Activated B cell treated with CpG ODN at 0.5 μM for 24 hours (primary cell): ENCODE results near the gene SUSD2. TPM values are rescaled to one million over a fixed set of nuclear protein-coding genes. Genes with fewer than 3 reads are reported as not detected.

ENCODE experiments used
- ATAC-seq: fragments of 200-7000 bp; cut with Tn5 transposase; one replicate; pipeline ENCODE4 v1.10.0; 2021; ENCODE audit warnings: low read depth, mild to moderate bottlenecking, moderate library complexity
- CTCF ChIA-PET: fragments of 350-600 bp; sonication (Branson Sonifier 250); formaldehyde crosslinking; loops from one replicate; lab custom pipeline; 2021; ENCODE audit warnings: antibody characterized with exemption; lab: Charles Lee
- POLR2A ChIA-PET: fragments of 350-600 bp; sonication (Branson Sonifier 250); formaldehyde crosslinking; loops from one replicate; lab custom pipeline; 2021; ENCODE audit warnings: antibody characterized with exemption; lab: Charles Lee
- DNase-seq: peaks from one replicate; pipeline ENCODE4 v3.0.0; 2022
- H3K27ac Mint-ChIP-seq: one replicate; pipeline ENCODE4 v1.8.0; 2020; ENCODE audit warnings: mixed read lengths
- H3K27me3 Mint-ChIP-seq: one replicate; pipeline ENCODE4 v1.8.0; 2021; ENCODE audit warnings: mixed read lengths
- H3K36me3 Mint-ChIP-seq: one replicate; pipeline ENCODE4 v1.8.0; 2021; ENCODE audit warnings: low read depth, mixed read lengths
- H3K4me1 Mint-ChIP-seq: one replicate; pipeline ENCODE4 v1.8.0; 2021; ENCODE audit warnings: mixed read lengths
- H3K4me3 Mint-ChIP-seq: one replicate; pipeline ENCODE4 v1.8.0; 2020; ENCODE audit warnings: mild to moderate bottlenecking, mixed read lengths
- H3K9me3 Mint-ChIP-seq: one replicate; pipeline ENCODE4 v1.8.0; 2020; ENCODE audit warnings: mixed read lengths
- intact Hi-C: fragments of 100-400 bp; cut with micrococcal nuclease; formaldehyde crosslinking; loops from one replicate; pipeline ENCODE4 v1.15.1; 2024
- total RNA-seq: library from RNA; stranded (reverse); gene quantifications from 2 replicates; pipeline ENCODE4 v1.2.3, GENCODE V29; 2022
- TF ChIP-seq, protein P1 (sequence below): fragments of 200-600 bp; IDR thresholded peaks from one replicate; pipeline ENCODE4 v1.8.0; 2022; ENCODE audit warnings: antibody characterized with exemption, mild to moderate bottlenecking

SUSD2 gene
- total RNA-seq, 1 donor from 2014 or later, result 0.93 TPM

- H3K9me3 Mint-ChIP-seq, result no peaks in the 10 kb centered on the region
- intact Hi-C loops, result no loop called here
- ATAC-seq (no peak), DNase-seq (no peak)
- peaks cover 39% of the 10 kb centered on the region for H3K36me3 Mint-ChIP-seq
- no peak overlapping the region for H3K4me3 Mint-ChIP-seq
- no peaks in the 10 kb centered on the region for H3K27me3 Mint-ChIP-seq
- H3K27ac Mint-ChIP-seq, result no peak overlapping the region
- ChIA-PET CTCF (interaction anchor here (0.7 kb wide), 1 partner anchor 37 kb away, joined by 3 read pairs; no protein-coding TSS in a partner anchor), POLR2A (no interaction called here)
- TF ChIP-seq, protein P1, sequence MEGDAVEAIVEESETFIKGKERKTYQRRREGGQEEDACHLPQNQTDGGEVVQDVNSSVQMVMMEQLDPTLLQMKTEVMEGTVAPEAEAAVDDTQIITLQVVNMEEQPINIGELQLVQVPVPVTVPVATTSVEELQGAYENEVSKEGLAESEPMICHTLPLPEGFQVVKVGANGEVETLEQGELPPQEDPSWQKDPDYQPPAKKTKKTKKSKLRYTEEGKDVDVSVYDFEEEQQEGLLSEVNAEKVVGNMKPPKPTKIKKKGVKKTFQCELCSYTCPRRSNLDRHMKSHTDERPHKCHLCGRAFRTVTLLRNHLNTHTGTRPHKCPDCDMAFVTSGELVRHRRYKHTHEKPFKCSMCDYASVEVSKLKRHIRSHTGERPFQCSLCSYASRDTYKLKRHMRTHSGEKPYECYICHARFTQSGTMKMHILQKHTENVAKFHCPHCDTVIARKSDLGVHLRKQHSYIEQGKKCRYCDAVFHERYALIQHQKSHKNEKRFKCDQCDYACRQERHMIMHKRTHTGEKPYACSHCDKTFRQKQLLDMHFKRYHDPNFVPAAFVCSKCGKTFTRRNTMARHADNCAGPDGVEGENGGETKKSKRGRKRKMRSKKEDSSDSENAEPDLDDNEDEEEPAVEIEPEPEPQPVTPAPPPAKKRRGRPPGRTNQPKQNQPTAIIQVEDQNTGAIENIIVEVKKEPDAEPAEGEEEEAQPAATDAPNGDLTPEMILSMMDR, result no peak
- peaks cover 37% of the 10 kb centered on the region for H3K4me1 Mint-ChIP-seq
These were observed 43.7 kb upstream of the SUSD2 start for GRCh38 chr22:24137595-24137994.

DNA sequence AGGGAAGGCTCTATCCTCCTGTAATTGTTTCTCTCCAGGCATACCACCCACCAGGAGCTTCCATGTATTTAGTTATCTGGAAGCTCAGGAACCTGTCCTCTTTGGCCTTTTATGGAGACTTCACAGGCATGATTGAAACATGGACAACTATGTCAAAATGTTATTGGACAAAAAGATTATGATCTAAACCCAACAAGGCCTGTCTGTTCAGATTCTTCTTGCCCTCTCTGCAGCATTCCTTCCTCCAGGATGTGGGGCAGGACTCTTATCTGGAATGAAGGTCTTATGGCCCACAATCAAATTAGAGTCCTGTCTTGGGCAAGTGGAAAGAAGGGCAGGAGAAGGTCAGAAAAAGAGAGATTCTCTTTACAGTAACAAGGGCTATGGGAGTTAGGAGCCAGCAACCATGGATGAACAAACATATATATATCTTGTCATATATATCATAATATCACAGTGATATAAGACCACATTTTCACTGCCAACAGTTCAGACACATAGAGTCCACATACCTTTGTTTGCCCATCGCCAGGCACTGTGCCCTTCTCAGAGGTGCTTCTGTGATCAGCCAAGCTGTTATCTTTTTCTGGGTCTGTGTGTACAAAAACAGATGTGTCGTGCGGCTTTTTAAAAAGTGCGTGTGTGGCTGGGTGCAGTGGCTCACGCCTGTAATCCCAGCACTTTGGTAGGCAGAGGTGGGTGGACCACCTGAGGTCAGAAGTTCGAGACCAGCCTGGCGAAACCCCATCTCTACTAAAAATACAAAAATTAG lies 42.5 kb upstream of the SUSD2 start:
- no peaks in the 10 kb centered on the region for H3K27me3 Mint-ChIP-seq
- peaks cover 41% of the 10 kb centered on the region for H3K36me3 Mint-ChIP-seq
- ChIA-PET CTCF (no interaction called here), POLR2A (interaction anchor here (1.6 kb wide), 1 partner anchor 17 kb away, joined by 4 read pairs; no protein-coding TSS in a partner anchor)
- H3K9me3 Mint-ChIP-seq, result no peaks in the 10 kb centered on the region
- intact Hi-C loops, result no loop called here
- H3K4me1 Mint-ChIP-seq, result peaks cover 39% of the 10 kb centered on the region
- ATAC-seq (no peak), DNase-seq (no peak)
- H3K4me3 Mint-ChIP-seq, result no peak overlapping the region
- TF ChIP-seq, protein P1, result no peak
- no peak overlapping the region for H3K27ac Mint-ChIP-seq

GRCh38 chr22:24140357-24140756 lies 40.9 kb upstream of the SUSD2 start:
- POLR2A ChIA-PET, result interaction anchor here (0.6 to 1.6 kb wide), 2 partner anchors 15 to 78 kb away, joined by 4 to 8 read pairs; no protein-coding TSS in a partner anchor
- CTCF ChIA-PET, result interaction anchor here (1.4 kb wide), 1 partner anchor 17 kb away, joined by 3 read pairs; no protein-coding TSS in a partner anchor
- H3K27me3 Mint-ChIP-seq, result no peaks in the 10 kb centered on the region
- DNase-seq (no peak), ATAC-seq (peak; percentile 45)
- H3K36me3 Mint-ChIP-seq, result peaks cover 33% of the 10 kb centered on the region
- H3K4me3 Mint-ChIP-seq, result no peak overlapping the region
- peaks cover 46% of the 10 kb centered on the region for H3K4me1 Mint-ChIP-seq
- no peaks in the 10 kb centered on the region for H3K9me3 Mint-ChIP-seq
- H3K27ac Mint-ChIP-seq, result no peak overlapping the region
- intact Hi-C loops, result no loop called here
- TF ChIP-seq, protein P1, result no peak

GRCh38 chr22:24141586-24141985 lies 39.7 kb upstream of the SUSD2 start:
- POLR2A ChIA-PET, result no interaction called here
- Mint-ChIP-seq H3K9me3 (no peaks in the 10 kb centered on the region), H3K4me3 (no peak overlapping the region), H3K27ac (no peak overlapping the region), H3K36me3 (peaks cover 25% of the 10 kb centered on the region), H3K4me1 (peaks cover 57% of the 10 kb centered on the region), H3K27me3 (no peaks in the 10 kb centered on the region)
- no peak for DNase-seq
- CTCF ChIA-PET, result interaction anchor here (1.5 kb wide), 1 partner anchor 16 kb away, joined by 4 read pairs; no protein-coding TSS in a partner anchor
- TF ChIP-seq, protein P1, result no peak
- ATAC-seq, result no peak
- intact Hi-C loops, result no loop called here

- Mint-ChIP-seq H3K9me3 (no peaks in the 10 kb centered on the region), H3K36me3 (peaks cover 18% of the 10 kb centered on the region), H3K27ac (no peak overlapping the region), H3K4me1 (peaks cover 59% of the 10 kb centered on the region), H3K4me3 (no peak overlapping the region), H3K27me3 (no peaks in the 10 kb centered on the region)
- ChIA-PET POLR2A (no interaction called here), CTCF (interaction anchor here (1.5 kb wide), 1 partner anchor 15 kb away, joined by 4 read pairs; no protein-coding TSS in a partner anchor)
- intact Hi-C loops, result no loop called here
- DNase-seq (no peak), ATAC-seq (no peak)
- TF ChIP-seq, protein P1, result no peak
These were observed 39.0 kb upstream of the SUSD2 start for GRCh38 chr22:24142241-24142640.
